Duodenal mucosa (tissue), 2 donors: Measurements from ENCODE around the gene ZNF761.
"Not testable (repeated sequence)": the region's sequence is repeated elsewhere in the genome, so short reads cannot be mapped to it uniquely, and the experiment has no call there.

Experiments
- H3K27ac ChIP-seq: one replicate; pipeline ENCODE4 v1.7.0; 2013; ENCODE audit warnings: low read depth, low read length
- H3K27me3 ChIP-seq, 2 donors: one replicate each; pipeline ENCODE4 v1.7.0; 2013; ENCODE audit warnings: low read length in 2 of 2, control low read depth in 1 of 2; ENCODE audit not compliant: insufficient read depth in 2 of 2, control insufficient read depth in 1 of 2
- H3K36me3 ChIP-seq, 2 donors: one replicate each; pipeline ENCODE4 v1.7.0; 2013; ENCODE audit warnings: low read length in 2 of 2, control low read depth in 1 of 2; ENCODE audit not compliant: insufficient read depth in 2 of 2, control insufficient read depth in 1 of 2
- H3K4me1 ChIP-seq, 2 donors: one replicate each; pipeline ENCODE4 v1.7.0; 2013; ENCODE audit warnings: low read length in 2 of 2, control low read depth in 1 of 2; ENCODE audit not compliant: insufficient read depth in 2 of 2, control insufficient read depth in 1 of 2
- H3K4me3 ChIP-seq, 2 donors: one replicate each; pipeline ENCODE4 v1.7.0; 2013; ENCODE audit warnings: low read length in 2 of 2, low read depth in 1 of 2
- H3K9ac ChIP-seq, 2 donors: one replicate each; pipeline ENCODE4 v1.7.0; 2013; ENCODE audit warnings: low read length in 2 of 2, low read depth in 1 of 2
- H3K9me3 ChIP-seq, 2 donors: one replicate each; pipeline ENCODE4 v1.7.0; 2013; ENCODE audit warnings: low read length in 2 of 2, control low read depth in 1 of 2; ENCODE audit not compliant: control insufficient read depth in 1 of 2

Gene ZNF761

GRCh38 chr19:53475470-53475869, 43.7 kb downstream of the ZNF761 start:
- Histone ChIP-seq H3K9me3 (peaks cover 35 to 45% of the 10 kb centered on the region in 2 donors), H3K36me3 (peaks cover 15 to 32% of the 10 kb centered on the region in 2 donors)
- not testable (repeated sequence) for H3K9ac ChIP-seq, H3K4me1 ChIP-seq, H3K27ac ChIP-seq, H3K4me3 ChIP-seq, H3K27me3 ChIP-seq

- H3K4me1 ChIP-seq, H3K4me3 ChIP-seq, H3K9ac ChIP-seq, H3K27me3 ChIP-seq, H3K27ac ChIP-seq: not testable (repeated sequence)
- Histone ChIP-seq H3K36me3 (peaks cover 20 to 40% of the 10 kb centered on the region in 2 donors), H3K9me3 (peaks cover 50 to 58% of the 10 kb centered on the region in 2 donors)
These were observed 52.0 kb downstream of the ZNF761 start for GRCh38 chr19:53483751-53484150.

- peaks cover 23 to 46% of the 10 kb centered on the region in 2 donors for H3K36me3 ChIP-seq
- no peak overlapping the region for H3K9ac ChIP-seq
- H3K9me3 ChIP-seq, result peaks cover 48 to 62% of the 10 kb centered on the region in 2 donors
These were observed 53.5 kb downstream of the ZNF761 start for GRCh38 chr19:53485046-53486004.

GRCh38 chr19:53492153-53492552, 60.4 kb downstream of the ZNF761 start:
- H3K27ac ChIP-seq, result no peak overlapping the region
- H3K9ac ChIP-seq, result no peak overlapping the region
- peaks cover 70 to 72% of the 10 kb centered on the region in 2 donors for H3K9me3 ChIP-seq
- H3K36me3 ChIP-seq, result peaks cover 19 to 42% of the 10 kb centered on the region in 2 donors
- no peaks in the 10 kb centered on the region for H3K4me1 ChIP-seq
- H3K4me3 ChIP-seq, result no peak overlapping the region
- H3K27me3 ChIP-seq, result no peaks in the 10 kb centered on the region

More at GRCh38 chr19:53485046-53486004, 53.5 kb downstream of the ZNF761 start:
- no peak overlapping the region for H3K27ac ChIP-seq
- no peaks in the 10 kb centered on the region for H3K4me1 ChIP-seq
- H3K27me3 ChIP-seq, result no peaks in the 10 kb centered on the region
- no peak overlapping the region for H3K4me3 ChIP-seq

GRCh38 chr19:53497311-53498023, 65.7 kb downstream of the ZNF761 start:
- H3K9ac ChIP-seq, H3K27ac ChIP-seq, H3K4me3 ChIP-seq, H3K4me1 ChIP-seq, H3K27me3 ChIP-seq, H3K36me3 ChIP-seq: not testable (repeated sequence)
- H3K9me3 ChIP-seq, result peaks cover 24 to 33% of the 10 kb centered on the region in 2 donors

GRCh38 chr19:53498024-53498395, 66.2 kb downstream of the ZNF761 start:
- not testable (repeated sequence) for H3K27ac ChIP-seq

GRCh38 chr19:53503151-53503550, 71.4 kb downstream of the ZNF761 start:
- not testable (repeated sequence) for H3K9ac ChIP-seq

More at GRCh38 chr19:53498024-53498395, 66.2 kb downstream of the ZNF761 start:
- H3K4me1 ChIP-seq, H3K27me3 ChIP-seq, H3K36me3 ChIP-seq, H3K4me3 ChIP-seq, H3K9ac ChIP-seq: not testable (repeated sequence)
- peaks cover 19 to 27% of the 10 kb centered on the region in 2 donors for H3K9me3 ChIP-seq

GRCh38 chr19:53503671-53504364, 72.0 kb downstream of the ZNF761 start:
- H3K4me3 ChIP-seq, H3K4me1 ChIP-seq, H3K27me3 ChIP-seq, H3K27ac ChIP-seq, H3K36me3 ChIP-seq, H3K9ac ChIP-seq, H3K9me3 ChIP-seq: not testable (repeated sequence)

More at GRCh38 chr19:53503151-53503550, 71.4 kb downstream of the ZNF761 start:
- not testable (repeated sequence) for H3K4me1 ChIP-seq, H3K27me3 ChIP-seq, H3K36me3 ChIP-seq, H3K4me3 ChIP-seq, H3K27ac ChIP-seq, H3K9me3 ChIP-seq

GRCh38 chr19:53504365-53504703, 72.5 kb downstream of the ZNF761 start:
- not testable (repeated sequence) for H3K27me3 ChIP-seq, H3K9ac ChIP-seq, H3K4me1 ChIP-seq, H3K27ac ChIP-seq, H3K4me3 ChIP-seq, H3K9me3 ChIP-seq, H3K36me3 ChIP-seq

GRCh38 chr19:53504885-53505284, 73.1 kb downstream of the ZNF761 start:
- Histone ChIP-seq H3K27me3 (no peaks in the 10 kb centered on the region), H3K4me1 (no peaks in the 10 kb centered on the region), H3K9ac (no peak overlapping the region), H3K9me3 (peaks cover 0 to 5% of the 10 kb centered on the region in 2 donors), H3K27ac (no peak overlapping the region), H3K36me3 (no peaks in the 10 kb centered on the region), H3K4me3 (no peak overlapping the region)
